T-cell (primary cell): ENCODE measurements around the gene SGCA. TPM values are rescaled to one million over a fixed set of nuclear protein-coding genes. Genes with fewer than 3 reads are reported as not detected.

Source experiments
- ATAC-seq, 4 experiments: fragments of 200-7000 bp in 3 of 4; fragments of 150-1000 bp in 1 of 4; cut with Tn5 transposase; replicated peaks in 1 of 4; 1 replicate in 3 of 4; 2 replicates in 1 of 4; pipeline ENCODE4 v1.10.0; 2021; ENCODE audit warnings: moderate library complexity in 3 of 4, mild to moderate bottlenecking in 2 of 4, moderate number of reproducible peaks in 1 of 4
- CTCF ChIA-PET, 2 donors: fragments of 300-600 bp; sonication (Branson Sonifier 250); formaldehyde crosslinking; loops; one replicate each; lab custom pipeline; 2022; ENCODE audit warnings: antibody characterized with exemption in 2 of 2; lab: Charles Lee
- POLR2A ChIA-PET, 2 donors: fragments of 300-600 bp; sonication (Branson Sonifier 250); formaldehyde crosslinking; loops; one replicate each; lab custom pipeline; 2022; ENCODE audit warnings: antibody characterized with exemption in 2 of 2; lab: Charles Lee
- DNase-seq, 35 experiments: peaks; one replicate each; pipeline versions ENCODE4 v3.0.0 to v3.0.0-alpha.2; 2013 to 2023
- H3K27ac ChIP-seq: one replicate; pipeline ENCODE4 v1.5.1; 2013; ENCODE audit warnings: low read length
- H3K27me3 ChIP-seq, 2 experiments: replicated peaks in 1 of 2; 1 replicate in 1 of 2; 2 replicates in 1 of 2; pipeline versions ENCODE4 v1.6.1 to v1.7.0; 2013; ENCODE audit warnings: low read length in 1 of 2, mixed read lengths in 1 of 2; ENCODE audit not compliant: control insufficient read depth in 2 of 2, insufficient read depth in 2 of 2; ENCODE audit errors: extremely low read depth in 1 of 2
- H3K36me3 ChIP-seq, 2 donors: 1 replicate in 1 of 2; 2 replicates in 1 of 2; pipeline versions ENCODE4 v1.6.1 to v1.7.0; 2013; ENCODE audit warnings: low read length in 1 of 2; ENCODE audit not compliant: control insufficient read depth in 2 of 2, insufficient read depth in 1 of 2; ENCODE audit errors: extremely low read depth in 1 of 2
- H3K4me1 ChIP-seq, 2 experiments: 1 replicate in 1 of 2; 2 replicates in 1 of 2; pipeline versions ENCODE4 v1.6.1 to v1.7.0; 2013; ENCODE audit warnings: low read length in 2 of 2, mixed read lengths in 1 of 2; ENCODE audit not compliant: insufficient read depth in 2 of 2, control insufficient read depth in 1 of 2; ENCODE audit errors: extremely low read depth in 1 of 2
- H3K4me3 ChIP-seq, 2 donors: 1 replicate in 1 of 2; 2 replicates in 1 of 2; pipeline versions ENCODE4 v1.5.1 to v1.7.0; 2013; ENCODE audit warnings: mild to moderate bottlenecking in 2 of 2, low read length in 1 of 2, moderate library complexity in 1 of 2; ENCODE audit not compliant: control insufficient read depth in 1 of 2; ENCODE audit errors: extremely low read depth in 1 of 2
- H3K9me3 ChIP-seq: 2 replicates; pipeline ENCODE4 v1.7.0; 2013
- H3K27ac Mint-ChIP-seq, 2 donors: one replicate each; pipeline ENCODE4 v1.8.0; 2020 to 2021; ENCODE audit warnings: mild to moderate bottlenecking in 2 of 2, mixed read lengths in 2 of 2
- H3K27me3 Mint-ChIP-seq, 2 donors: one replicate each; pipeline ENCODE4 v1.8.0; 2021 to 2022; ENCODE audit warnings: mixed read lengths in 2 of 2
- H3K36me3 Mint-ChIP-seq: one replicate; pipeline ENCODE4 v1.8.0; 2021; ENCODE audit warnings: mixed read lengths
- H3K4me1 Mint-ChIP-seq, 3 donors: one replicate each; pipeline ENCODE4 v1.8.0; 2020 to 2022; ENCODE audit warnings: mixed read lengths in 3 of 3, mild to moderate bottlenecking in 1 of 3
- H3K4me3 Mint-ChIP-seq, 3 donors: one replicate each; pipeline ENCODE4 v1.8.0; 2020 to 2022; ENCODE audit warnings: mild to moderate bottlenecking in 3 of 3, mixed read lengths in 3 of 3, moderate library complexity in 3 of 3
- H3K9me3 Mint-ChIP-seq, 3 donors: one replicate each; pipeline ENCODE4 v1.8.0; 2020 to 2022; ENCODE audit warnings: mixed read lengths in 3 of 3
- WGBS: methylation state at CpG from one replicate; pipeline ENCODE4 v1.1.5; 2013; ENCODE audit warnings: missing lambda C conversion rate; ENCODE audit not compliant: insufficient coverage; 5-methylcytosine and 5-hydroxymethylcytosine counted together
- total RNA-seq, 35 experiments: library from RNA in 6 of 35; stranded (reverse) in 6 of 35; fragments of 120-200 nt in 1 of 35; gene quantifications; one replicate each; pipeline versions ENCODE4 v1.2.1 to v1.2.4 and lab custom pipeline; 2013 to 2026

Gene SGCA
- total RNA-seq, 5 donors from 2014 or later (not counting 1 experiment from before 2014, with no cell fraction given), result 0.33 TPM; not detected in 4

GRCh38 chr17:50206604-50207293 is 40.9 kb downstream of the SGCA start:
- Mint-ChIP-seq H3K4me1 (peaks cover 5 to 10% (median 9%) of the 10 kb centered on the region in 3 donors), H3K27ac (no peak overlapping the region), H3K4me3 (peak overlapping the region in 1 of 3 donors; percentile 46), H3K27me3 (peaks cover 67 to 79% of the 10 kb centered on the region in 2 donors), H3K9me3 (no peaks in the 10 kb centered on the region), H3K36me3 (no peaks in the 10 kb centered on the region)
- ChIA-PET CTCF (no interaction called here), POLR2A (no interaction called here)
- WGBS, result 14% methylated on average over 12 of the region's 18 CpGs
- Histone ChIP-seq H3K4me1 (peaks cover 2 to 4% of the 10 kb centered on the region in 2 experiments), H3K4me3 (no peak overlapping the region), H3K9me3 (no peaks in the 10 kb centered on the region), H3K27me3 (peaks cover 0 to 85% of the 10 kb centered on the region in 2 experiments), H3K36me3 (no peaks in the 10 kb centered on the region), H3K27ac (no peak overlapping the region)
- ATAC-seq, result peak in 1 of 4 experiments; percentile 48
- DNase-seq, result peak in 7 of 35 experiments; percentile 5 to 28 (median 19)

GRCh38 chr17:50207315-50207714 is 41.5 kb downstream of the SGCA start:
- POLR2A ChIA-PET, result interaction anchor here in 1 of 2 donors (0.6 kb wide), 1 partner anchor 285 kb away, joined by 4 read pairs; no protein-coding TSS in a partner anchor
- CTCF ChIA-PET, result interaction anchor here (0.6 to 1.2 kb wide), 2 partner anchors 13 to 82 kb away, joined by 3 read pairs; no protein-coding TSS in a partner anchor

DNA sequence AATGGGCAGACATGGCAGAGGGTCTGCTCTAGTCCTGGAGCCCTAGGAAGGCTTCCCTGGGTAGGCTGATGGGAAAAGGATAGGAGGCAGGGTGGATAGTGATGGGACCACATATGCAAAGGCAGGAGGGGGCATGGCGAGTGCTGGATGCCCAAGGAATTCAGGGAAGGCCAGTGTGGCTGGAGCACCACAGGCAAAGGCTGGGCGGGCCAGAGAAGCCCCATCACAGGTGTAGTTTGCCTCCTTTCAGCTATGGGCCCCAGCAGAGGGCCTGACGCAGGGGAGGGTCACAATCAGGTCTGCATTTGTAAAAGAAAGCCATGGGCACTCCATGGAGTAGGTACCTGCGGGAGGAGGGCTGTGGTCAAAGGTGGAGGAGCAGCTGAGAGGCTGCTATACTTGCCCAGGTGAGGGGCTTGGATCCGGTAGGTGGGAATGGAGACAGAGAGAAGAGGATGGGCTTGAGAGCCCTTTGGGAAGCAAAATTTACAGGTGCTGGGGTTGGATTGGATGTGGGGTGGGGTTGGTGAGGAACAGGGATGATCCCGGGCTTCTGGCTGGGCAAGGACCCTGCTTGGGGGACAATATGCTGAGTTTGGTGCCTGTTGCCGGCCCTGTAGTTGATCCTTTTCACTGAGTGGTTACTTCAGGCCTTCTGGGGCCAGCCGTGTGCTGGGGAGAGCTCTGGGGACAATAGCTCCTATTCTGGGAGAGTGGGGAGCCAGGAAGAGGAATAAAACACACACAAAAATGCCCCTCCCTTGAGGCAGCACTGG is 42.2 kb downstream of the SGCA start:
- no peak overlapping the region for H3K27ac Mint-ChIP-seq
- WGBS, result 80% methylated on average over 5 of the region's 8 CpGs
- Histone ChIP-seq H3K4me3 (no peak overlapping the region), H3K36me3 (no peaks in the 10 kb centered on the region), H3K27ac (no peak overlapping the region), H3K27me3 (peaks cover 0 to 79% of the 10 kb centered on the region in 2 experiments), H3K9me3 (no peaks in the 10 kb centered on the region), H3K4me1 (peaks cover 7% of the 10 kb centered on the region in 2 experiments)
- H3K36me3 Mint-ChIP-seq, result no peaks in the 10 kb centered on the region
- ATAC-seq (no peak), DNase-seq (no peak)
- H3K9me3 Mint-ChIP-seq, result no peaks in the 10 kb centered on the region
- H3K27me3 Mint-ChIP-seq, result peaks cover 55 to 71% of the 10 kb centered on the region in 2 donors
- ChIA-PET POLR2A (interaction anchor here (0.6 kb wide), 2 partner anchors 266 to 284 kb away, joined by 4 read pairs; no protein-coding TSS in a partner anchor), CTCF (interaction anchor here (0.6 to 1.2 kb wide), 3 partner anchors 12 to 95 kb away, joined by 3 read pairs; no protein-coding TSS in a partner anchor)
- no peak overlapping the region for H3K4me3 Mint-ChIP-seq
- peaks cover 5 to 15% (median 10%) of the 10 kb centered on the region in 3 donors for H3K4me1 Mint-ChIP-seq

More at GRCh38 chr17:50207315-50207714, 41.5 kb downstream of the SGCA start:
- DNase-seq (peak in 1 of 35 experiments; percentile 14), ATAC-seq (no peak)
- Histone ChIP-seq H3K27ac (no peak overlapping the region), H3K36me3 (no peaks in the 10 kb centered on the region), H3K27me3 (peaks cover 0 to 86% of the 10 kb centered on the region in 2 experiments), H3K4me3 (no peak overlapping the region), H3K9me3 (no peaks in the 10 kb centered on the region), H3K4me1 (peaks cover 4 to 6% of the 10 kb centered on the region in 2 experiments)
- no peaks in the 10 kb centered on the region for H3K36me3 Mint-ChIP-seq
- H3K27ac Mint-ChIP-seq, result no peak overlapping the region
- WGBS, result 58% methylated on average over 5 of the region's 5 CpGs
- peak overlapping the region in 1 of 3 donors; percentile 46 for H3K4me3 Mint-ChIP-seq
- peaks cover 62 to 75% of the 10 kb centered on the region in 2 donors for H3K27me3 Mint-ChIP-seq
- H3K9me3 Mint-ChIP-seq, result no peaks in the 10 kb centered on the region
- peaks cover 5 to 10% (median 8%) of the 10 kb centered on the region in 3 donors for H3K4me1 Mint-ChIP-seq

GRCh38 chr17:50208611-50209061 is 42.8 kb downstream of the SGCA start:
- Mint-ChIP-seq H3K4me3 (no peak overlapping the region), H3K27me3 (peaks cover 53 to 69% of the 10 kb centered on the region in 2 donors)
- WGBS, result 80% methylated on average over 3 of the region's 3 CpGs

DNA sequence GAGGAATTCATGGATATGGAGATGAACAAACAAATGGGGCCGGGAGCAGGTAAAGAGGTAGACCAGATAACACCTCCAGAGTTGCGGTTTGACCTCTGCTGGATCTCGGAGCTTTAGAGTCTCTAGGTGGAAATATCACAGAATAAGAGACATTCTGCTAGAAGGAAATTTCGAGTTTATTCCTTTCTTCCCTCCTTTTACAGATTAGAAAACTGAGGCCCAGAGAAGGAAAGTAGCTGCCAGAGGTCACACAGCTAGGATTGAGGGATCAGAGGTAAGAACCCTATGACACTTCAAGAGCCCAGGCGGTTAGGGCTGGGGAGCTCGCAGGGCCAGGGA is 43.3 kb downstream of the SGCA start:
- no peaks in the 10 kb centered on the region for H3K36me3 Mint-ChIP-seq
- peaks cover 0 to 68% of the 10 kb centered on the region in 2 experiments for H3K27me3 ChIP-seq
- ChIA-PET CTCF (no interaction called here), POLR2A (no interaction called here)
- H3K27ac Mint-ChIP-seq, result peak overlapping the region in 1 of 2 donors; percentile 39
- peaks cover 48 to 64% of the 10 kb centered on the region in 2 donors for H3K27me3 Mint-ChIP-seq
- H3K9me3 Mint-ChIP-seq, result no peaks in the 10 kb centered on the region
- no peak overlapping the region for H3K4me3 Mint-ChIP-seq
- ATAC-seq (no peak), DNase-seq (no peak)
- H3K27ac ChIP-seq, result no peak overlapping the region
- no peaks in the 10 kb centered on the region for H3K36me3 ChIP-seq
- peaks cover 10% of the 10 kb centered on the region in 2 experiments for H3K4me1 ChIP-seq
- WGBS, result 100% methylated on average over 2 of the region's 6 CpGs
- H3K4me1 Mint-ChIP-seq, result peaks cover 9 to 18% (median 10%) of the 10 kb centered on the region in 3 donors
- no peaks in the 10 kb centered on the region for H3K9me3 ChIP-seq
- no peak overlapping the region for H3K4me3 ChIP-seq

More at GRCh38 chr17:50208611-50209061, 42.8 kb downstream of the SGCA start:
- H3K27ac ChIP-seq, result no peak overlapping the region
- ATAC-seq (no peak), DNase-seq (no peak)
- no peaks in the 10 kb centered on the region for H3K36me3 Mint-ChIP-seq
- peaks cover 0 to 73% of the 10 kb centered on the region in 2 experiments for H3K27me3 ChIP-seq
- H3K36me3 ChIP-seq, result no peaks in the 10 kb centered on the region
- CTCF ChIA-PET, result interaction anchor here in 1 of 2 donors (1.2 kb wide), 1 partner anchor 11 kb away, joined by 3 read pairs; no protein-coding TSS in a partner anchor
- H3K9me3 ChIP-seq, result no peaks in the 10 kb centered on the region
- no peak overlapping the region for H3K27ac Mint-ChIP-seq
- H3K4me1 ChIP-seq, result peaks cover 10% of the 10 kb centered on the region in 2 experiments
- POLR2A ChIA-PET, result no interaction called here
- no peaks in the 10 kb centered on the region for H3K9me3 Mint-ChIP-seq
- peaks cover 9 to 18% (median 10%) of the 10 kb centered on the region in 3 donors for H3K4me1 Mint-ChIP-seq
- H3K4me3 ChIP-seq, result no peak overlapping the region
